A204.1 (cell line): ENCODE measurements around the gene MAFF.

Source experiments
- FAIRE-seq: peaks from 2 replicates; lab custom pipeline; 2012; peaks lifted over from hg19 to GRCh38; lab: Jason Lieb, UNC

Gene MAFF

GRCh38 chr22:38204784-38205183, 3.0 kb downstream of the MAFF start:
- FAIRE-seq: no peak

GRCh38 chr22:38205261-38206128, 3.7 kb downstream of the MAFF start:
- no peak for FAIRE-seq

GRCh38 chr22:38207898-38208432, 6.2 kb downstream of the MAFF start:
- FAIRE-seq: no peak

GRCh38 chr22:38208551-38208968, 6.8 kb downstream of the MAFF start:
- FAIRE-seq: no peak

- no peak for FAIRE-seq
Observed at GRCh38 chr22:38211556-38211955, 9.8 kb downstream of the MAFF start.

- no peak for FAIRE-seq
Observed at GRCh38 chr22:38212442-38212841, 10.6 kb downstream of the MAFF start.

- FAIRE-seq: no peak
Observed at GRCh38 chr22:38213319-38213989, 11.7 kb downstream of the MAFF start.

- no peak for FAIRE-seq
Observed at GRCh38 chr22:38213990-38214301, 12.2 kb downstream of the MAFF start.

- FAIRE-seq: no peak
Observed at GRCh38 chr22:38214302-38215056, 12.7 kb downstream of the MAFF start.

- FAIRE-seq: no peak
Observed at GRCh38 chr22:38215156-38216038, 13.6 kb downstream of the MAFF start.

GRCh38 chr22:38218661-38219622, 17.1 kb downstream of the MAFF start:
- FAIRE-seq: no peak

- FAIRE-seq: no peak
Observed at GRCh38 chr22:38219632-38220031, 17.8 kb downstream of the MAFF start.

GRCh38 chr22:38220163-38220562, 18.4 kb downstream of the MAFF start:
- no peak for FAIRE-seq

- FAIRE-seq: no peak
Observed at GRCh38 chr22:38220653-38221386, 19.0 kb downstream of the MAFF start.

- no peak for FAIRE-seq
Observed at GRCh38 chr22:38221407-38221806, 19.6 kb downstream of the MAFF start.

- no peak for FAIRE-seq
Observed at GRCh38 chr22:38221908-38222796, 20.4 kb downstream of the MAFF start.

- no peak for FAIRE-seq
Observed at GRCh38 chr22:38222797-38223119, 21.0 kb downstream of the MAFF start.

GRCh38 chr22:38223289-38223960, 21.6 kb downstream of the MAFF start:
- FAIRE-seq: no peak
